ENCODE data around the gene C17orf113. TPM values are rescaled to one million over a fixed set of nuclear protein-coding genes. Genes with fewer than 3 reads are reported as not detected.

Gene C17orf113
- total RNA-seq, 4 donors from 2014 or later, result 0.35 to 0.57 (median 0.48) TPM; not detected in 1

DNA sequence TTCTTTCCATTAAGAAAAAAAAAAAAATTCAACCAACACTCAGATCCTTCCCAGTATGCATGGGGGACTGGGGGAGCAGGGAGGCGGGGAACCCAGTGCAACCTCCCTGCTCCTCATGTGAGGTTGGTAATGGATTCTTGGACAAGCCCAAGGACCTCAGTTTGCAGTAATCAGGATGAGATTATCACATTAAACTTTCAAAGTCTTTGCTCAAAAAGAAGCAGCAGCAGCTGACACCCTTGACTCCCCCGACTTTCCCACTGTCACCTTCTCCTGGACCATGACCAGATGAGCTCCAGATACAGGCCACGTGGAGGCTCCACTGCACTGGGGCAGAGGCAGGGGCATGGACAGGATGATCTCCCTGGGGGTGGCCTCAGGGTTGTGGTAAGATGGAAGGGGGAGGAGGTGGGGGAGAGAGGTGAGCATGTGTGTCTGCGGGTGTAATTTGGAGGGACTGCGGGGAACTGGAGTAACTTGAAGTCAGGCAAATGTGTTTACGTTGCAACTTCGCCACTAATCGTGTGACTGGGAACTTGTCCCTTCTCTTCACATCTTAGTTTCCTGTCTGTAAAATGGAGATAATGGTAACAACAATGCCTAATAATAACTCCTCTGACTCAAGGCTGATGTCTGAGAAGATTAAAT is 28.1 kb upstream of the C17orf113 start:
- TF ChIP-seq POLR2A (IDR thresholded peaks at IDR 0.05) (no peak), CTCF (IDR thresholded peaks at IDR 0.05) (no peak)
- intact Hi-C loops (cut with DNase I), result no loop called here
- no peak for DNase-seq
- H3K36me3 ChIP-seq, result no peaks in the 10 kb centered on the region
- H3K4me1 ChIP-seq, result no peaks in the 10 kb centered on the region
- H3K27me3 ChIP-seq, result peaks cover 0 to 18% (median 0%) of the 10 kb centered on the region in 4 donors
- H3K4me3 ChIP-seq, result no peak overlapping the region
- no peaks in the 10 kb centered on the region for H3K9me3 ChIP-seq
- H3K27ac ChIP-seq, result no peak overlapping the region
- WGBS, 2 donors, result 72 to 85% methylated on average over 6 to 8 of the region's 8 CpGs

- no peak for DNase-seq
- Histone ChIP-seq H3K36me3 (no peaks in the 10 kb centered on the region), H3K4me1 (peaks cover 0 to 1% (median 0%) of the 10 kb centered on the region in 3 donors), H3K27me3 (peaks cover 0 to 26% (median 2%) of the 10 kb centered on the region in 4 donors), H3K9me3 (no peaks in the 10 kb centered on the region), H3K4me3 (no peak overlapping the region), H3K27ac (no peak overlapping the region)
- WGBS, 2 donors, result no CpG with 5 or more reads among the region's 5 CpGs
- intact Hi-C loops (cut with DNase I), result no loop called here
- TF ChIP-seq POLR2A (IDR thresholded peaks at IDR 0.05), result no peak
- TF ChIP-seq CTCF (IDR thresholded peaks at IDR 0.05), result no peak
Observed at GRCh38 chr17:42077755-42078154, 27.4 kb upstream of the C17orf113 start.

DNA sequence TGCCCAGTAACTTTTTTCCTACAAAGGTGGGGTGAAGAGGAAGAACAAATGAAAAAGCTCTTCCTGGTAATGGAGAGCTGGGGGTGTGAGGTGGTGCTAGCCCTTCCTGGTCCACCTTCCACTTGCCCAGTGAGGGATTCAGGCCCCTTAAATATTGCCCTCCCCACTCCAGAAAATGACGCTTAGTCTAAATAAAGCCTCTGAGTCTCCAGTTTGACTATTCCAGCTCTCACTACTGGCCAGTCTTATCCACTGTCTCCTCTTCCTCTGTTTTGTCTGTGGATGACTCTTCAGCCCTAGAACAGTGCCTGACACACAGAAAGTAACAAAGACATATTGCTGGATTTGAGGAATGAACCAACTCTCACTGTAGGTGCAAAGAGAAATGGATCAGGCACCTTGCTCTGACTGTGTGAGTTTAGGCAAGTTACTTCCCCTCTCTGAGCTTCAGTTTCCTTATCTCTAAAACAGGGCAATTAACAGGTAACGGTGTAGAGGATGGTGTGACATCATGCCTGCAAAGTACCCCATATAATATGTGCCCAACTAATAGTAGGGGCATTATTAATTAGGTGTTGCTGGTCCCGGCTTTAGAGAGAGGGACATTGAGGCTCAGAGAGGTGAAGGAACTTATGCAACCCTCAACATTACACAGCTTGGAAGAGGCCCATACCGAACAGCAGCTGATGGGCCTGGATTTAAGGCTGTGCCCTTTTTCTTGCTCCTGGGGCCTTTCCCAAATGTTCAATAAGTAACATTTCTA is 26.6 kb upstream of the C17orf113 start:
- intact Hi-C loops (cut with DNase I), result no loop called here
- H3K4me3 ChIP-seq, result no peak overlapping the region
- H3K27ac ChIP-seq, result no peak overlapping the region
- DNase-seq, result no peak
- H3K9me3 ChIP-seq, result no peaks in the 10 kb centered on the region
- 75 to 83% methylated on average over 4 of the region's 4 CpGs for WGBS, 2 donors
- no peaks in the 10 kb centered on the region for H3K36me3 ChIP-seq
- H3K4me1 ChIP-seq, result peaks cover 0 to 9% (median 7%) of the 10 kb centered on the region in 3 donors
- peaks cover 2 to 34% (median 5%) of the 10 kb centered on the region in 4 donors for H3K27me3 ChIP-seq
- TF ChIP-seq POLR2A (IDR thresholded peaks at IDR 0.05) (no peak), CTCF (IDR thresholded peaks at IDR 0.05) (no peak)

GRCh38 chr17:42075789-42076188 is 25.4 kb upstream of the C17orf113 start:
- WGBS, 2 donors, result 65 to 73% methylated on average over 6 of the region's 6 CpGs
- Histone ChIP-seq H3K36me3 (no peaks in the 10 kb centered on the region), H3K27ac (no peak overlapping the region), H3K4me1 (peaks cover 0 to 12% (median 10%) of the 10 kb centered on the region in 3 donors), H3K9me3 (no peaks in the 10 kb centered on the region), H3K27me3 (peaks cover 3 to 46% (median 10%) of the 10 kb centered on the region in 4 donors), H3K4me3 (no peak overlapping the region)
- intact Hi-C loops (cut with DNase I), result no loop called here
- no peak for TF ChIP-seq POLR2A (IDR thresholded peaks at IDR 0.05)
- TF ChIP-seq CTCF (IDR thresholded peaks at IDR 0.05), result no peak
- no peak for DNase-seq

Measured in esophagus squamous epithelium (tissue), 5 donors.